Daoy (cell line): ENCODE results near the gene MCFD2. TPM values are rescaled to one million over a fixed set of nuclear protein-coding genes. Genes with fewer than 3 reads are reported as not detected.

Experiments
- total RNA-seq: library from RNA; depleted of rRNA; stranded (reverse); fragments of >200 nt; shearing (Covaris generic); gene quantifications from 2 replicates; pipeline ENCODE4 v1.2.3, GENCODE V29; 2014; rRNA removed

MCFD2 gene
- total RNA-seq, 1 experiment from 2014 or later, result 115 TPM

Other genes with a start within 250 kb of the MCFD2 start
- 11.8 and 15.4 TPM in 2 replicates for gene SOCS5, start 216.5 kb downstream of the MCFD2 start, total RNA-seq
- 9.1 and 11.9 TPM in 2 replicates for gene TTC7A, start 25.4 kb upstream of the MCFD2 start, total RNA-seq
- gene STPG4, start 239.5 kb upstream of the MCFD2 start, total RNA-seq, result not detected in 2 replicates